ENCODE results near the gene ODAD3. TPM values are rescaled to one million over a fixed set of nuclear protein-coding genes. Genes with fewer than 3 reads are reported as not detected.

Gene ODAD3
- total and polyA plus RNA-seq, 2 of the 13 experiments (the other 11 are each of a cell fraction or from before 2014, with no cell fraction given): 0.04 to 0.08 TPM

DNA sequence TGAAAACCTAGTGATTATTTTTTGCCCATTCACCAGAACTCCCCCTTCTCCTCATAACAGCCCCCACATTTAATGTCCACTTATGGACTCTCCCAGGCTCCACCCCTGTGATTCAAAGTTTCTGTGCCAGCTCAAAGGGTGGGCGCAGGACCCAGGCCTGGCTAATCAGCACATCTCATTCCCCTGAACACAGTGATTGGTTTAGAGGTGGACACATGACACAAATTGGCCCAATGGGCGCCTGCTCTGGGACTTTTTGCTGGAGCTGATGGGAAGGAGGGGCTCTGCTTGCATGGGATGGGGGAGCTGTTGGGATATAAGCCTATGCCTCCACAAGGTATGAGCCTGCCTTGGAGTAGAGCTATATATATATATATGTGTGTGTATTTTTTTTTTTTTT is 44.6 kb downstream of the ODAD3 start:
- ATAC-seq: no peak

DNA sequence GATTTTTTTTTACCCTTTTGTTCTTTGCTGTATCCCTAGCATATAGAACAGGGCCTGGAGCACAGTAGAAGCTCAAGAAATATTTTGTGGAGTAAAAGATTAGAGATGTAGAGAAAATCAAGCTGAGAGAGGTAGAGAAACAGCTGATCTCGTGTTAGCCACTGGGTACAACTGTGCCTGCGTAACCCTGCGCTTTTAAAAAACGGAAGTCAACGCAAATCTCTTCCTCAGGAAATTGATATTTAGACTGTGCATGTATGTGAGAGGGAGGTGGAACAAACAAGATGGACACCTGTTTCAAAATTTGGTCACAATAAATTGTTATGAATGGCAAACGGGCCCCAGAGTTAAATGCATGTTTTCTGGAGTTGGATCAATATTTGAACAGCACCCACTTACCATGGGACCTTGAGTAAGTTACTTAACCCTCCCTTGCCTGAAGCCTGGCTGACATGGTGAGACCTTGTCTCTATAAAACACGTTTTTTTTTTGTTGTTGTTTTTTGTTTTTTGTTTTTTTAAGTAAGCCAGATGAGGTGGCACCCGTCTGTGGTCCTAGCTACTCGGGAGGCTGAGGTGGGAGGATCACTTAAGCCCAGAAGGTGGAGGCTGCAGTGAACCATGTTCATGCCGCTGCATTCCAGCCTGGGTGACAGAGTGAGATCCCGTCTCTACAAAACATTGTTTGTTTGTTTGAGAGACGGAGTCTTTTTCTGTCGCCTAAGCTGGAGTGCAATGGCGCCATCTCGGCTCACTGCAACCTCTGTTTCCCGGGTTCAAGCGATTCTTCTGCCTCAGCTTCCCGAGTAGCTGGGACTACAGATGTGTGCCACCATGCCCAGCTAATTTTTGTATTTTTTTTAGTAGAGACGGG is 47.5 kb downstream of the ODAD3 start:
- no peak overlapping the region for H3K27ac ChIP-seq (ENCODE audit: extremely low read length, insufficient read depth, low read length)
- no peaks in the 10 kb centered on the region for H3K79me2 ChIP-seq (ENCODE audit: insufficient read depth, low read length)
- no TSS peak for BruUV-seq (replicated peaks)
- POLR2A ChIA-PET: interaction anchor here (1.0 to 1.4 kb wide), 2 partner anchors 13 to 32 kb away, joined by 3 to 4 read pairs; partner anchors contain the start of genes RGL3 and SWSAP1
- peak; percentile 53 for DNase-seq (ENCODE audit: low spot score)
- H3K27me3 ChIP-seq (ENCODE audit: control insufficient read depth in 1 of 2, insufficient read depth in 2 of 2, low read length in 2 of 2): no peaks in the 10 kb centered on the region
- H3K4me1 ChIP-seq (ENCODE audit: insufficient read depth, low read length): peaks cover 37% of the 10 kb centered on the region
- no peaks in the 10 kb centered on the region for H3K9me3 ChIP-seq (ENCODE audit: low read length)
- peak; percentile 64 for FAIRE-seq
- intact Hi-C loops (cut with micrococcal nuclease; ENCODE audit: unreplicated experiment) (no loop called here), in situ Hi-C loops (cut with HindIII; ENCODE audit: extremely low pct_ligation_motif_present, low pct_unique_long_range_greater_than_20kb) (no loop called here)
- peak overlapping the region; percentile 84 for H2AFZ ChIP-seq (ENCODE audit: low read length)
- peak overlapping the region; percentile 23; the same call in 1 of the 2 replicates for H3K9ac ChIP-seq (ENCODE audit: insufficient read depth, low read depth, low read length)
- no peaks in the 10 kb centered on the region for H4K20me1 ChIP-seq (ENCODE audit: insufficient read depth, low read length)
- ATAC-seq: no peak
- H3K4me2 ChIP-seq (ENCODE audit: low read depth, low read length): peak overlapping the region; percentile 64
- CTCF ChIA-PET (ENCODE audit: low intra/inter-chr PET ratio, low total read pairs): no interaction called here
- WGBS (ENCODE audit: low lambda C conversion rate): 23% methylated on average over 19 of the region's 19 CpGs
- no peaks in the 10 kb centered on the region for H3K36me3 ChIP-seq (replicated peaks in 1 of 2; ENCODE audit: control insufficient read depth in 1 of 2, insufficient read depth in 2 of 2, low read length in 2 of 2)
- H3K4me3 ChIP-seq (replicated peaks in 1 of 3; ENCODE audit: insufficient read depth in 1 of 3, low read depth in 2 of 3, low read length in 3 of 3): peak overlapping the region in 2 of 3 experiments; percentile 19 to 42; a peak in 1 of 6 replicates
- TF ChIP-seq ATAD3A (CRISPR knock-in tag; IDR thresholded peaks at IDR 0.05) (no peak), PHF21A (CRISPR knock-in tag; IDR thresholded peaks at IDR 0.05) (0 out of 2 replicates have a peak, but pooled peaks have one; percentile 41), ZBTB42 (CRISPR knock-in tag; IDR thresholded peaks at IDR 0.05) (no peak), SNAI1 (CRISPR knock-in tag; IDR thresholded peaks at IDR 0.05; ENCODE audit: borderline replicate concordance) (no peak)
- TF ChIP-seq, protein P1, sequence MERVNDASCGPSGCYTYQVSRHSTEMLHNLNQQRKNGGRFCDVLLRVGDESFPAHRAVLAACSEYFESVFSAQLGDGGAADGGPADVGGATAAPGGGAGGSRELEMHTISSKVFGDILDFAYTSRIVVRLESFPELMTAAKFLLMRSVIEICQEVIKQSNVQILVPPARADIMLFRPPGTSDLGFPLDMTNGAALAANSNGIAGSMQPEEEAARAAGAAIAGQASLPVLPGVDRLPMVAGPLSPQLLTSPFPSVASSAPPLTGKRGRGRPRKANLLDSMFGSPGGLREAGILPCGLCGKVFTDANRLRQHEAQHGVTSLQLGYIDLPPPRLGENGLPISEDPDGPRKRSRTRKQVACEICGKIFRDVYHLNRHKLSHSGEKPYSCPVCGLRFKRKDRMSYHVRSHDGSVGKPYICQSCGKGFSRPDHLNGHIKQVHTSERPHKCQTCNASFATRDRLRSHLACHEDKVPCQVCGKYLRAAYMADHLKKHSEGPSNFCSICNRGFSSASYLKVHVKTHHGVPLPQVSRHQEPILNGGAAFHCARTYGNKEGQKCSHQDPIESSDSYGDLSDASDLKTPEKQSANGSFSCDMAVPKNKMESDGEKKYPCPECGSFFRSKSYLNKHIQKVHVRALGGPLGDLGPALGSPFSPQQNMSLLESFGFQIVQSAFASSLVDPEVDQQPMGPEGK (CRISPR knock-in tag; IDR thresholded peaks at IDR 0.05): no peak
- TF ChIP-seq, protein P2, sequence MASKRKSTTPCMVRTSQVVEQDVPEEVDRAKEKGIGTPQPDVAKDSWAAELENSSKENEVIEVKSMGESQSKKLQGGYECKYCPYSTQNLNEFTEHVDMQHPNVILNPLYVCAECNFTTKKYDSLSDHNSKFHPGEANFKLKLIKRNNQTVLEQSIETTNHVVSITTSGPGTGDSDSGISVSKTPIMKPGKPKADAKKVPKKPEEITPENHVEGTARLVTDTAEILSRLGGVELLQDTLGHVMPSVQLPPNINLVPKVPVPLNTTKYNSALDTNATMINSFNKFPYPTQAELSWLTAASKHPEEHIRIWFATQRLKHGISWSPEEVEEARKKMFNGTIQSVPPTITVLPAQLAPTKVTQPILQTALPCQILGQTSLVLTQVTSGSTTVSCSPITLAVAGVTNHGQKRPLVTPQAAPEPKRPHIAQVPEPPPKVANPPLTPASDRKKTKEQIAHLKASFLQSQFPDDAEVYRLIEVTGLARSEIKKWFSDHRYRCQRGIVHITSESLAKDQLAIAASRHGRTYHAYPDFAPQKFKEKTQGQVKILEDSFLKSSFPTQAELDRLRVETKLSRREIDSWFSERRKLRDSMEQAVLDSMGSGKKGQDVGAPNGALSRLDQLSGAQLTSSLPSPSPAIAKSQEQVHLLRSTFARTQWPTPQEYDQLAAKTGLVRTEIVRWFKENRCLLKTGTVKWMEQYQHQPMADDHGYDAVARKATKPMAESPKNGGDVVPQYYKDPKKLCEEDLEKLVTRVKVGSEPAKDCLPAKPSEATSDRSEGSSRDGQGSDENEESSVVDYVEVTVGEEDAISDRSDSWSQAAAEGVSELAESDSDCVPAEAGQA (IDR thresholded peaks at IDR 0.05; ENCODE audit: low read depth): no peak
- TF ChIP-seq, protein P2 (CRISPR knock-in tag; IDR thresholded peaks at IDR 0.05; ENCODE audit: borderline replicate concordance): no peak

More for the DNA sequence above, 44.6 kb downstream of the ODAD3 start:
- Histone ChIP-seq H2AFZ (ENCODE audit: low read length) (no peak overlapping the region), H3K36me3 (replicated peaks in 1 of 2; ENCODE audit: control insufficient read depth in 1 of 2, insufficient read depth in 2 of 2, low read length in 2 of 2) (no peaks in the 10 kb centered on the region), H3K4me3 (replicated peaks in 1 of 3; ENCODE audit: insufficient read depth in 1 of 3, low read depth in 2 of 3, low read length in 3 of 3) (no peak overlapping the region), H3K4me2 (ENCODE audit: low read depth, low read length) (no peak overlapping the region), H3K27me3 (ENCODE audit: control insufficient read depth in 1 of 2, insufficient read depth in 2 of 2, low read length in 2 of 2) (no peaks in the 10 kb centered on the region), H3K4me1 (ENCODE audit: insufficient read depth, low read length) (peaks cover 26% of the 10 kb centered on the region), H4K20me1 (ENCODE audit: insufficient read depth, low read length) (no peaks in the 10 kb centered on the region), H3K9ac (ENCODE audit: insufficient read depth, low read depth, low read length) (no peak overlapping the region), H3K27ac (ENCODE audit: extremely low read length, insufficient read depth, low read length) (no peak overlapping the region), H3K9me3 (ENCODE audit: low read length) (no peaks in the 10 kb centered on the region), H3K79me2 (ENCODE audit: insufficient read depth, low read length) (no peaks in the 10 kb centered on the region)
- 58% methylated on average over 2 of the region's 2 CpGs for WGBS (ENCODE audit: low lambda C conversion rate)
- ChIA-PET CTCF (ENCODE audit: low intra/inter-chr PET ratio, low total read pairs) (no interaction called here), POLR2A (interaction anchor here (1.2 to 1.4 kb wide), 2 partner anchors 9 to 15 kb away, joined by 3 to 6 read pairs; no protein-coding TSS in a partner anchor)
- in situ Hi-C loops (cut with HindIII; ENCODE audit: extremely low pct_ligation_motif_present, low pct_unique_long_range_greater_than_20kb) (no loop called here), intact Hi-C loops (cut with micrococcal nuclease; ENCODE audit: unreplicated experiment) (no loop called here)
- FAIRE-seq: no peak
- DNase-seq (ENCODE audit: low spot score): no peak
- no TSS peak for BruUV-seq (replicated peaks)
- TF ChIP-seq ZNF546 (CRISPR knock-in tag; conservative IDR thresholded peaks at IDR 0.05) (no peak), NFYB (CRISPR knock-in tag; IDR thresholded peaks at IDR 0.05) (peak; percentile 49; the same call in 1 of the 2 replicates)
